PC-3 (cell line): Measurements from ENCODE around the gene IFI6.

Source experiments
- EZH2 ChIP-seq: fragments of 300-600 bp; sonication (generic); IDR thresholded peaks from one replicate; pipeline ENCODE4 v1.6.1; 2017; ENCODE audit warnings: antibody characterized with exemption, mild to moderate bottlenecking, low read length; ENCODE audit not compliant: unreplicated experiment
- EZH2phosphoT487 ChIP-seq: fragments of 300-600 bp; sonication (generic); IDR thresholded peaks from 2 replicates; pipeline ENCODE4 v1.6.1; 2018; ENCODE audit warnings: mild to moderate bottlenecking, antibody characterized with exemption, low read length, borderline replicate concordance
- TF ChIP-seq, protein P1 (sequence below): fragments of 300-600 bp; sonication (generic); conservative IDR thresholded peaks from 2 replicates; pipeline ENCODE4 v1.5.1; 2017; ENCODE audit warnings: antibody characterized with exemption, low read depth, mild to moderate bottlenecking, low read length

DNA sequence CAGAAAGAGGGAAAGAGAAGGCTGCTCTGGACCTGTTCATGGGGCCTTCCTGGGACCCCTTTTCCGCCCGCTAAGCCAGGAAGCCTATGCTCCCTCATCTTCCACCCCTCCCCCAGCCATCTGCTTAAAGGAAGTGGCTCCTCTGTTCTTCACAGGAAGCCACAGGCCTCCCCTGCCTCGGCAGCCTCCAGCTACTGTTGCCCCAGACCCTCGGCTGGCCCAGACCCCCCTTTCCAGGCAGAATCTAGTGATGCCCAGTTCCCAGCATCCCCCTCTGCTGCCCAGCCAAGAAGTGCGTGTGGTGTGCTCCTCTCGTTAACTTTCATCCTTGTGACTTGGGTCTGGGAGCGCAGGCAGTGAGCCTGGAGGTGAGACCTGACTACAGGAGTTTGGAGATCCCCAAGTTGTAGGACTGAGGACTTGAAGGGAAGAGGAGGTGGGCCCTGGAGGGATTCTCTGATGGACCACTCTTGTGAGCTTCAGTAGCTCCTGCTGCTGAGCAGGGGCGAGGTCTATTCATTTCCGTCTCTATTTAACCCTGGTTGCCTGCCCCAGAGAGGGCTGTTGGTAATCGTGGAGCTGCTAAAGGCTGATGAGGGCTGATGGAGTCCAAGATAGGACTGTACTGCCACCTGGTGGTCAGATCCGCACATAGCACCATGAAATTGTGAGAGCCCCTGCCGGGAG, 9.1 kb downstream of the IFI6 start:
- TF ChIP-seq, protein P1, sequence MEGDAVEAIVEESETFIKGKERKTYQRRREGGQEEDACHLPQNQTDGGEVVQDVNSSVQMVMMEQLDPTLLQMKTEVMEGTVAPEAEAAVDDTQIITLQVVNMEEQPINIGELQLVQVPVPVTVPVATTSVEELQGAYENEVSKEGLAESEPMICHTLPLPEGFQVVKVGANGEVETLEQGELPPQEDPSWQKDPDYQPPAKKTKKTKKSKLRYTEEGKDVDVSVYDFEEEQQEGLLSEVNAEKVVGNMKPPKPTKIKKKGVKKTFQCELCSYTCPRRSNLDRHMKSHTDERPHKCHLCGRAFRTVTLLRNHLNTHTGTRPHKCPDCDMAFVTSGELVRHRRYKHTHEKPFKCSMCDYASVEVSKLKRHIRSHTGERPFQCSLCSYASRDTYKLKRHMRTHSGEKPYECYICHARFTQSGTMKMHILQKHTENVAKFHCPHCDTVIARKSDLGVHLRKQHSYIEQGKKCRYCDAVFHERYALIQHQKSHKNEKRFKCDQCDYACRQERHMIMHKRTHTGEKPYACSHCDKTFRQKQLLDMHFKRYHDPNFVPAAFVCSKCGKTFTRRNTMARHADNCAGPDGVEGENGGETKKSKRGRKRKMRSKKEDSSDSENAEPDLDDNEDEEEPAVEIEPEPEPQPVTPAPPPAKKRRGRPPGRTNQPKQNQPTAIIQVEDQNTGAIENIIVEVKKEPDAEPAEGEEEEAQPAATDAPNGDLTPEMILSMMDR, result peak; percentile 89
- TF ChIP-seq EZH2phosphoT487 (no peak), EZH2 (no peak)
